Activated T-cell treated with anti-CD3 and anti-CD28 coated beads for 24 hours (primary cell): Measurements from ENCODE around the gene COG5.

ENCODE experiments used
- DNase-seq: peaks from one replicate; pipeline ENCODE4 v3.0.0-alpha.2; 2020; ENCODE audit warnings: low read depth

Gene COG5

GRCh38 chr7:107563775-107564552 lies at the start of gene COG5, which contains the start of gene DUS4L:
COG5 (minus strand) TSS chr7:107563920; CDS start chr7:107563896, 24 bp downstream.
DUS4L (plus strand) TSS chr7:107563971; CDS start chr7:107567071, 3,100 bp downstream.
- DNase-seq = peak; percentile 78

DNA sequence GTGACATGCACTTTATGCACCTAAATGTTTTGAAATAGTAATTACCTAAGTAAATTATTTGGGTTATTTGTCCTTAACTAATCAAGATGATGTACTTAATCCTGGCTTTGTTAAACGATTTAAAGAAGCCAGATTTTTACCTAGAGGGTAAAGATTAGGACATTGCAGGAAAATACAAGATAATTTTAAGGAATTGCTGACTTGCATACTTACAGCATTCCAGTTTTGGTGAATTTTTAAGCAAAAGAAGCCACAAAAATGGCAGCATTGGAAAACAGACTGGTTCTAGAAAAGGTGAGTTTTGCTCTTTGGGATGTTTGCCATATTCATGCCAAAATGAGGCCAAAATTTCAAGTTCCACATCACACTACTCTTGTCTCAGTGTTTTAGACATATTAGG lies 49.7 kb upstream of the COG5 start:
- no peak for DNase-seq

GRCh38 chr7:107610323-107610722 lies 46.6 kb upstream of the COG5 start:
- DNase-seq = no peak

- no peak for DNase-seq
Observed at GRCh38 chr7:107609811-107610261, 46.1 kb upstream of the COG5 start.

- DNase-seq = no peak
Observed at GRCh38 chr7:107606303-107606702, 42.6 kb upstream of the COG5 start.

- DNase-seq = no peak
Observed at GRCh38 chr7:107605218-107605815, 41.6 kb upstream of the COG5 start.

DNA sequence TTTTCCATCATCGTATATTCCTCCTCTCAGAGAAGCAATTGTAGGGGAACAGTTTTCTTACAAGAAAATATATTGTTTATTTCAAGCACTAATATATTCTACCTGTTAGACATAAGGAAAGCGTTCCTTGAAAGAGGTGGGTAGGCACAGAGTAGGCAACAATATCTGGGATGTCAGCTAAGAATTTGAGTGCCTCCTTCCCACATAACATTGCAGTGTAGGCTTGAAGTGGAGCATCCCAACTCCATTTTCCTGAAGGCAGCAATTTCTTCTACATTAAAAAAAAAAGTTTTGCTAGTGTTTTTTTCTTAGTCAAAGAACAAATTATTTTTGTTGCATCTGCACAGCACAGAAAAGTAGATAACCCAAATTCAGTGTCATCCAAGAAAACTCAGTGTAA lies 37.1 kb upstream of the COG5 start:
- no peak for DNase-seq

DNA sequence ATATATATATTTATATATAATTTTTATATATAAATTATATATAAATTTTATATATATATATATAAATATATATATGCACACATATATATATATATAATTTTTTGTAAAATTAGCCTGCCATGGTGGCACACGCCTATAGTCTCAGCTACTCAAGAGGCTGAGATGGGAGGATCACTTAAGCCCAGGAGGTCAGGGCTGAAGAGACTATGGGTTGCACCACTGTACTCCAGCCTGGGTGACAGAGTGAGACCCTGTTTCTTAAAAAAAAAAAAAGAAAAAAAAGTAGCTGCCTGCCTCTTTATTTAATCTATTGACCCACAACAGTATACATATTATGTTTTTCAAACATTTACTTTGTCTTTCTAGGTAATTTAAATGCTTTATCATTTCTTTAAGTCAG lies 35.5 kb upstream of the COG5 start:
- no peak for DNase-seq

DNA sequence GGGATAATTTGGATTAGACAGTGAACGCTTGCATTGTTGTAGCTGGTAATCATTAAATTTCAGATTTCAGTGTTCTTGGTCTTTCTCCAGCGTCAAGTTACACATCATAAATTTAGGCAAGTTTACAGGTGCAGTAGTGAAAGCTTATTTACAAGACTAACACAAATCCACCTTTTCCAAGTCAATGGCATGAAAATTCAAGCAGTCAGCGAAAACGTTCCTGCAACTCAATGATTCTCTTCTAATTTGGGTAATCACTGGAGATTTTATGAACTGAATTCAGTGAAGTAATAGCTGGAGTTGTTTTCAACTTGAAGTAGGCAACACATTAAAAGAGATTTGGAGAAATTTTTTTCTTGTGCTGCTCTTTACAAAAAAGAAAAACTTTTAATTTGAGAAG lies 34.2 kb upstream of the COG5 start:
- DNase-seq = no peak

DNA sequence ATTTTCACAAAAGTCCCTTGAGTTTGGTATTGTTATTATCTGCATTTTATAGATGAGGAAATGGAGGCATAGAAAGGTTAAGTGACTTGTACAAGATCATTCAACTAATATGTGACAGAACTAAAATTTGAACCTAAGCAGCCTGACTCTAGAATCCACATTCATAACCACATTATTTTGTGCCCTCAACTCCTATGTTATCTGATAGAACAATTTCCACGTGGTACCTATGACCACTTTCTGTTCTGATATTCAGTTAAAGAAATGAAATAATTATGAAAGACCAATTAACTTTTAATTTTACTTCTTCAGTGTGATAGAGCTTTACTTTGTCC lies 33.8 kb upstream of the COG5 start:
- no peak for DNase-seq

DNA sequence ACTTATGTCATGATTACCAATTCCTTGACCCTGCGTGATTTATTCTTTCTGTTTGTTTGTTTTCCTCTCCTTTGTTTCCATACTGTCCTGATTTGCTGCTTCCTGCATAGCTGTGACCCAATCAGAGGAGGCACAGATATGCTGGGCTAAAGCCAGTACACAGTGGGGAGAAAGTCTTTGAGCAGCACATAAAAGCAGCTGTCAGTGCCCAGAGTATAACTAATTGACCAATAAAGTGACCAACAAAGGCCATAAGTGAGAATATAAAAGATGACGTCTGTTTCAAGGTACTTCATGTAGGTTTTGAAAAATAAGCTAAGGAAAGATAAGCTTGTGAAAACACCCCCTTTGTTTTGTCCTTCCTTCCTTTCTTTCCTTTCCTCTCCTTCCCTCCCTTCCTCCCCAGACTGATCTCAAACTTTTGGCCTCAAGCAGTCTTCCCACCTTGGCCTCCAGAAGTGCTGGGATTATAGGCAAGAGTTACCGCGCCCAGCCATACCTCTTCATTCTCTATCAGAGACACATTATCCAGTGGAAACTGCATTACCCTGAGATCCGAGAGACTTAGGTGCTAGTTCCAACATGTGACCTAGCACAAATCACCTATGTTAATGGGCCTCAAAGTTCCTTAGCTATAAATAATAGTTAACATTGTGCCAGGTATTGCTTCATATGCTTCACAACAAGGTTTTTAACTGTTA lies 33.3 kb upstream of the COG5 start:
- DNase-seq = no peak

DNA sequence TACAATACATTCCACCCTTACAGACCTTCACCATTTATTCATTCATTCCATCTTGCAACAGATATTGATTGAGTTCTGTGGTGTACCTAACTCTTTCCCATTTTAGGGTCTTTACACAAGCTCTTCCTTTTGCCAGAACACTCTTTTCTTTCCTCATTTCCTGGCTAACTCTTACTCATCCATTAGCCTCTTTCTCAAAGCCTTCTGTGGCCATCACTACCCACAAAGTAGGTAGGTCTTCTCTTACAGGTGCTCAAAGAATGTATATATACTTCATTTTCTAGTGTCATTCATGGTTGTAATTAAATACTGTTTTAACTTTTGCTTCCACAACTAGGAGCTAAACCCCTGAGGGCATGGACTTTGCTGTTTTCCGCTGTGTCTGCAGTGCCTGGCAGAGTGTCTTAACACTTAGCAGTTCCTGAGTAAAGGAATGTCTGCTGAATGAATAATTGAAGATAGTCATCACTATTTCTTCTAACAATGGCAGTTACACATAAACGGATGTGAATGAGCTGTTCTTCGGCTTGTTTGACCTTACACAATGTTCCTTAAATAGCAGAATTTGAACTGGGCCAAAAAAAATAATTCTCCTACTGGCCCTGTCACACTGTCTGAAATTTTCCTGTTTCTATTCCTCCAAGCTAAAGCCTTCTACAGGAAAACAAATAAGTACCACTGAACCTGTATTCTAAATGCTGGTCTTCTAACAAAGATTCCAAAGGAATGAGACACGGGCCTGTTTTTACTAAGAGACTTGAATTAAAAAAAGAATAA lies 31.4 kb upstream of the COG5 start:
- DNase-seq = no peak

DNA sequence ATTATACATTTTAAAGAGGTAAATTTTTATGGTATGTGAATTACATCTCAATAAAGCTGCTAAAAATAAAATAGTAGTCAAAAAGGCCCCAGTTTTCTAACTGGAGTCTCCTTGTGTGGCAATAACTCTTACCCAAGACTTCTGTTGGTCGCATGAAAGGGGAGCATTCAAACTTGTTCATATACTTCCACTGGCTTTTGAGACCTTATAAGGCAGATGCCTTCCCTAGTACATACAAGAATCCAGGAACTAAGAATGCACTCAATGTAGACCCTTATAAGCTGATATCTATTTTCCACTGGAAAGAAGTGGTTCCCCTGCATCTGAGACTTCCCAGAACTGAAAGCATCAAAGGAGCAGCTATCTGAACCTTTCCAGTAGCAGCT lies 29.3 kb upstream of the COG5 start:
- DNase-seq = no peak

GRCh38 chr7:107592361-107593024 lies 28.8 kb upstream of the COG5 start:
- no peak for DNase-seq

DNA sequence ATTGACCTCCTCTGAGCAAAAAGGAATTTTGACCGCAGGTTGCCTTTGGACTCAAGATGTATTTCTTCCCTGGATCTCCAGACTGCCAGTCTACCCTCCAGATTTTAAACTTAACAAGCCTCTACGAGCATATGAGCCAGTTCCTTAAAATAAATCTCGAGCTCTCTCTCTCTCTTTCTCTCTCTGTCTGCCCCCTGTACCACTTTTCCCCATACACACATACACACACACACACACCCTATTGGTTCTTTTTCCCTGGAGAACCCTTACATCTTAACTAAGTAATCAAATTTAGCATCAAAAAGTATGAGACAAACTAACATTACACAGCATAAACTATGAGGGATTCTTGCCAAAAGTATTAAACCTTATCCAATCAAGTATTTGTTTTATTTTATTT lies 27.7 kb upstream of the COG5 start:
- no peak for DNase-seq

DNA sequence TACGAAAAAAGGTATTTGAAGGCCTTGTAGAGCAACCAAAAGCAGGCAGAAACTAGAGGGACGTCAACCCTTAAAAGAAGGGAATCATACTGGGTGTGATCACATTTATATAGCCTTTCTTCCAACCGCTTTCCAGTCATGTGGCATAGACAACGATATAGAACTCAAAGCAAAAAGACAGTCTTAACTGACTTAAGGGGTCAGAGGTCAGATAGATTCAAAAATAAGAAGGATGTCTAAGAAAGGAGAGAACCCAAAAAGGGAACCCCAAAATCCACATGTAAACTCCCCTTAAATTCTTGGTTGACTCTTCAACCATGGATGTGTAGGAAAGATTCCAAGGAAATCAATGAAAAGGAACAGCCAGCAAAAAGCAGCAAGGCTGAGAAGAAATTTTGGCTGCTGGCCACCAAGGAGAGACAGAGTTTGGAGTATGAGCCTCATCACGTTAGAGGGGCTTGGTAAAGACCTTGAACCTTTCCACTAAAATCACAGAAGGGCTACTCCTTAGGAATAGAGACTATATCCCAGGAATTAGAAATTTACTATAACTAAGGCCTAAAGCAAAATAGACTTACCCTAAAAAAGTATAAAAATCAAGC lies 24.9 kb upstream of the COG5 start:
- no peak for DNase-seq

- no peak for DNase-seq
Observed at GRCh38 chr7:107584716-107585115, 21.0 kb upstream of the COG5 start.

DNA sequence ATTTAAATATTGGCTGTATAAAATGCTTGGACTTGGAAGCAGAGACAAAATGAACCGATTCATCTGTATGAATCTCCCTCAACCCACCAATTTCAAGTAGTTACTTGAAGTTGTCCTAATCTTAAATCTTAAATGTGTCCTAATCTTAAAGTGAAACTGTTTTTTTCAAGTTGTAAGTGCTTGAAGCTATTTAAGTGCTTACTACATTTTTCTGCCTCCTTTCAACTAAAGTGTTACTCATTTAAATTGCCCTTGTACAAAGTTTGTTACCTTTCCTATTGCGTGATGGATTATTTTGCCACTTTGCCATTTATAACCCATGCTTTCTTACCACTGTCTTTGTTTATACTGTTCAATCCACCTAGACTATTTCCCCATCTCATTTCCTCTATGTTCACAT lies 19.2 kb upstream of the COG5 start:
- DNase-seq = no peak

GRCh38 chr7:107581387-107582013 lies 17.8 kb upstream of the COG5 start:
- DNase-seq = no peak

DNA sequence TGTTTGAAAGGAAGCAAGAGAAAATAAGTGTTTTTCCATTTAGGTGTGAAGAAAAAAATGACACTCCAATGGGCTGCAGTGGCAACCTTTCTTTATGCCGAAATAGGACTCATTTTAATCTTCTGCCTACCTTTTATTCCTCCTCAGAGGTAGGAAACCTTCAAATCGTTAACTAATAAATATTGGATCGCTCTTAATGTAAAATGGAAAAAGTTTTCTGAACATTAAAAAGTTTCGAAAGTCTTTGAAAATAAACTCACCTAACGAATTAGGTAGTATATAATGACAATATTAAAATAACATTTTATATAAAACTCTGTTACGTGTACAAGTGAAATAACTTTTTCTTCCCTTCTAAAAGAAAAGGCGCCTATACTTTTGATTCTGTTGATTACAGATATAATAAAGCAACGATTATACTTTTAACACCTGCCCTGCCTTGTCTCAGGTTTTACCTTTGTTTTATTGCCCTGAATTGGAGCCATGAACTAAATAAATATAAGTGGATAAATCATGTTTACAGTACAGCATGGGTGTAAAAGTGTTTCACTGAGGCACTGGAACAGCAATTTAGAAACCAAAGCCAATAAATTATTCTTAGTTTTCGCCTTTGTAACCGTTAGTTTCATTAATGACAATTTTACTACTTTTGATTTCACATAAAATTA lies 17.1 kb upstream of the COG5 start:
- no peak for DNase-seq
